HG03442 (cell line): Measurements from ENCODE around the gene FOXM1.

Experiments
- ATAC-seq: cut with Tn5 transposase; IDR thresholded peaks from one replicate; pipeline ENCODE4 v1.9.1; 2021; ENCODE audit warnings: mild to moderate bottlenecking, moderate library complexity; ENCODE audit not compliant: unreplicated experiment

Gene FOXM1, protein sequence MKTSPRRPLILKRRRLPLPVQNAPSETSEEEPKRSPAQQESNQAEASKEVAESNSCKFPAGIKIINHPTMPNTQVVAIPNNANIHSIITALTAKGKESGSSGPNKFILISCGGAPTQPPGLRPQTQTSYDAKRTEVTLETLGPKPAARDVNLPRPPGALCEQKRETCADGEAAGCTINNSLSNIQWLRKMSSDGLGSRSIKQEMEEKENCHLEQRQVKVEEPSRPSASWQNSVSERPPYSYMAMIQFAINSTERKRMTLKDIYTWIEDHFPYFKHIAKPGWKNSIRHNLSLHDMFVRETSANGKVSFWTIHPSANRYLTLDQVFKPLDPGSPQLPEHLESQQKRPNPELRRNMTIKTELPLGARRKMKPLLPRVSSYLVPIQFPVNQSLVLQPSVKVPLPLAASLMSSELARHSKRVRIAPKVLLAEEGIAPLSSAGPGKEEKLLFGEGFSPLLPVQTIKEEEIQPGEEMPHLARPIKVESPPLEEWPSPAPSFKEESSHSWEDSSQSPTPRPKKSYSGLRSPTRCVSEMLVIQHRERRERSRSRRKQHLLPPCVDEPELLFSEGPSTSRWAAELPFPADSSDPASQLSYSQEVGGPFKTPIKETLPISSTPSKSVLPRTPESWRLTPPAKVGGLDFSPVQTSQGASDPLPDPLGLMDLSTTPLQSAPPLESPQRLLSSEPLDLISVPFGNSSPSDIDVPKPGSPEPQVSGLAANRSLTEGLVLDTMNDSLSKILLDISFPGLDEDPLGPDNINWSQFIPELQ

GRCh38 chr12:2877047-2877952, at the start of gene FOXM1, which contains the start of gene RHNO1:
Gene FOXM1, minus strand, starts transcription at chr12:2877174. Its CDS starts 2,696 bp downstream, at chr12:2874478.
Gene RHNO1, plus strand, starts transcription at chr12:2877223. Its CDS starts 8,144 bp downstream, at chr12:2885367.
- ATAC-seq, result peak; percentile 76

DNA sequence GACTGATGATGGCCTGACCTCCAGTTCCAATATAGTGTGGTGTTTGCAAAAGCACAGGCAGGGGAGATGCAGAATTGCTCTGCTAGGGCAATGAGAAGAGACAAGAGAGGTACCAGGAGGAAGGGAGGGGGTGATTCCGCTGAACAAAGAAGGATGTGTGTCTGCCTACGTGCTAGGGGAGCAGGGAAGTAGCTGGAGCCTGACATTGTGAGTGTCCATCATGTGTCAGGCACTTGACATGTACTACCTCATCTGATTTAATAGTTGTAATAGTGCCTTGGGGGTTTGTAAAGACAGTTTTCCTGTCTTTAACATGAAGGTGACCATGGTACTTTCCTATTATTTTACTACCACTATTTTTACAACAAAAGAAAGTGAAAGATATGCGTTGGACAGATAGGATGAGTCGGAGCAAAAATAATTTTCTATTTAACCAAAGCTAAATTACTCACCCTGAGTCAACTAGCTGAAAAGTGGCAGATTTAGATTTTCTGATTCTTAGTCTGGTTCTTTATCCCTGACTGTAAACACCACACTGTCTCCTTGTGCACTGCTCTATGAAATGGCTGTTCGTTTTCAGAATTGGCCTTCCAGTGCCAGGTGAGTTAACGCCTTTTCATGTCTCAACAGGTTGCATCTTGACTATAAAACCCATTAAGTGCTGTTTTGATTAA, 48.5 kb upstream of the FOXM1 start:
- no peak for ATAC-seq

- no peak for ATAC-seq
These were observed 47.0 kb upstream of the FOXM1 start for GRCh38 chr12:2924019-2924418.

DNA sequence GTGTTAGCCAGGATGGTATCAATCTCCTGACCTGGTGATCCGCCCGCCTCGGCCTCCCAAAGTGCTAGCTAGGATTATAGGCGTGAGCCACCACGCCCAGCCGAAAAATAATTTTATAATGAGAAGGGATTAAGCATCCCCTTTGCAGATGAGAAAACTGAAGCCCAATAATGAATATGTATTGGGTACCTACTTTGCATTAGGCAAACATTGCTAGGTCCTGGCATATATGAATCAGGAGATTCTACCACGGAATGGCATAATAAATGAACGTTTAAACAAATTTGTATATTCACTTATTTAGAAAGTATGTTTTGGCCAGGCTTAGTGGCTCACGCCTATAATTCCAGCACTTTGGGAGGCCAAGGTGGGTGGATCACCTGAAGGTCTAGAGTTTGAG, 46.1 kb upstream of the FOXM1 start:
- ATAC-seq, result no peak

- ATAC-seq, result no peak
These were observed 45.4 kb upstream of the FOXM1 start for GRCh38 chr12:2922329-2922728.

- ATAC-seq, result no peak
These were observed 42.3 kb upstream of the FOXM1 start for GRCh38 chr12:2919249-2919648.

DNA sequence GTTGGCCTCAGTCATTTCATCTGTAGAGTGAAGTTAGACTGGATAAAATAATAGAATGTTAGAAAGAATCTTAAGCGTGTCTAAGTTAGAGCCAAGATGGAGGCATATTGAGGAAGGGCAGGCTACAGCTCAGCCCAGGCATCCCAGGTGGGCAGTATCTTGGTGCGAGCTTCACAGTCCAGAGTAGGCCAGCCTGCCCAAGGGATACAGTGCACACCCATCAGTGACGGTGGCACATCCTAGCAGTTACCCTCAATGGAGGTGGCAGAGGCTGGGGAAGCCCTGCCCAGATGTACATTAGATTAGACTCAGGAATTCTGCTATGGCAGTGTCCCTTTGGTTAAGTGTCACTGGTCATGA, 35.2 kb upstream of the FOXM1 start:
- no peak for ATAC-seq

GRCh38 chr12:2904260-2904659, 27.3 kb upstream of the FOXM1 start:
- no peak for ATAC-seq

- no peak for ATAC-seq
These were observed 25.4 kb upstream of the FOXM1 start for GRCh38 chr12:2902272-2902880.

DNA sequence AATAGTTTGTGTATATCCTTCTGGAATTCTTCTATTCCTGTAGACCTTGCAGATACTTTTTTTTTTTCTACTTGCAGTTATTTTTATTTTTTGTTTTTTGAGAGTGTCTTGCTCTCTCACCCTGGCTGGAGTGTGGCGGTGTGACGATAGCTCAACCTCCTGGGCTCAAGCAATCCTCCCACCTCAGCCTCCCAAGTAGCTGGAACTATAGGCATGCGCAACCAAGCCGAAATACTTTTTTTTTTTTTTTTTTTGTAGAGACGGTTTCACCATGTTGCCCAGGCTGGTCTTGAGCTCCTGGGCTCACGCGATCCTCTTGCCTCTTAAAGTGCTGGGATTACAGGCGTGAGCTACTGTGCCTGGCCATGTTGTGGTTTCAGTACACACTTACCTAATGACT, 23.7 kb upstream of the FOXM1 start:
- ATAC-seq, result no peak

DNA sequence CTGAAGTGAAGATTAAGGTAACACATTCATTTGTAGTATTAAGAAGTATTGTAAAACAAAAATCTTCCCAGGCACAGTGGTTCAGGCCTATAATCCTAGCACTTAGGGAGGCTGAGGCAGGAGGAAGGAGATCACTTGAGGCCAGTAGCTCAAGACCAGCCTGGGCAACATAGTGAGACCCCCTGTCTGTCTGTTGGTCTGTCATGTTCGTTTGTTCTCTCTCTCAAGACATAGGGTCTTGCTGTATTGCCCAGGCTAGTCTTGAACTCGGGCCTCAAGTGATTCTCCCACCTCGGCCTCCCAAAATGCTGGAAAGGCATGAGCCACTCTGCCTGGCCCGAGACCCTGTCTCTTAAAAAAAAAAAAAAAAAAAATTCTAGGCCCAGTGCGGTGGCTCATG, 20.4 kb upstream of the FOXM1 start:
- ATAC-seq, result no peak

GRCh38 chr12:2895511-2895910, 18.5 kb upstream of the FOXM1 start:
- no peak for ATAC-seq

DNA sequence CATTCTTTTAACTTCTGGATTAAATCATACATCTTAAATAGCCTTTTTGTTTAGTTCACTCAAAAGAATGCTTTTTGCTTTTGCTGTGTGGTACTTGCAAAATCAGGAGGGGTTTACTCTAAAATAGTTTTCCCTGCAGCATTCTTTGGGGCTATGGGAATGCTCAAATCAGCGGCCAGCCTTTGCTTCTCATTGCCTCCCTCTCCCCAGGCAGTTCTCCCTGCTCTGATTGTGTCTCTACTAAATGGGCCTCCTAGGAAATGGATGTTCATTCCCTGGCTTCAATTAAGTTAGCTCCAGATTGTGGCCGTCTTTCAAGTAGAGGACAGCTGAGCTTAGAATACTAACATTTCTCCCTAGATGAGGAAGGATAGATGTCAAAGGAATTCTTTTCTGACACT, 18.1 kb upstream of the FOXM1 start:
- ATAC-seq, result no peak

DNA sequence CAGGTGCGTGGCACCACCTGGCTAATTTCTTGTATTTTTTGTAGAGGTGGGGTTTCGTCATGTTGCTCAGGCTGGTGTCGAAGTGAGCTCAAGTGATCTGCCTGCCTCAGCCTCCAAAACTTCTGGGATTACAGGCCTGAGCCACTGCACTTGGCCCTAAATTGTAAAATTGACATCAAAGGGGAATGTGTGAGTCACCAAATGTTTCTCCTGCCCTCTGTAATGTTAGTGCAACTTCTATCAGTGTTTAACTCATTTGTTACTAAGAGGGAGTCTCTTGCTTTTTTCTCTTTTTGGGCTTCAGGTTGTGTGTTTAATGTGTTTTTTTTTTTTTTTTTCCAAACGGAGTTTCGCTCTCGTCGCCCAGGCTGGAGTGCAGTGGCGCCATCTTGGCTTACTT, 16.0 kb upstream of the FOXM1 start:
- ATAC-seq, result no peak

DNA sequence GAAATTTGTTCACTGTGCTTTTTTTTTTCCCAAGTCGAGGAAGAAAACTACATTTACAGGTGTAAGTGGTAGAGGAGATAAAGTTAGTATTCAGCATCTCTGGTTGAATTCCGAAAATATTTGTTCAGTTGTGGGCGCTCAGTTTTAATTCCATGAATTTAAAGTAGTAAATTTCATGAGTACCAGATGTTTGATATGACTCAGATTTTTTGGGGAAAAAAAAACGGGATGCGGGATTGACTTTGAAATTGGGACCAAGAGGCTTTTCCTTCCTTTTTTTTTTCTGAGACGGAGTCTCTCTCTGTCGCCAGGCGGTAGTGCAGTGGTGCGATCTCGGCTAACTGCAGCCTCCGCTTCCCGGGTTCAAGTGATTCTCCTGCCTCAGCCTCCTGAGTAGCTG, 15.3 kb upstream of the FOXM1 start:
- ATAC-seq, result no peak

DNA sequence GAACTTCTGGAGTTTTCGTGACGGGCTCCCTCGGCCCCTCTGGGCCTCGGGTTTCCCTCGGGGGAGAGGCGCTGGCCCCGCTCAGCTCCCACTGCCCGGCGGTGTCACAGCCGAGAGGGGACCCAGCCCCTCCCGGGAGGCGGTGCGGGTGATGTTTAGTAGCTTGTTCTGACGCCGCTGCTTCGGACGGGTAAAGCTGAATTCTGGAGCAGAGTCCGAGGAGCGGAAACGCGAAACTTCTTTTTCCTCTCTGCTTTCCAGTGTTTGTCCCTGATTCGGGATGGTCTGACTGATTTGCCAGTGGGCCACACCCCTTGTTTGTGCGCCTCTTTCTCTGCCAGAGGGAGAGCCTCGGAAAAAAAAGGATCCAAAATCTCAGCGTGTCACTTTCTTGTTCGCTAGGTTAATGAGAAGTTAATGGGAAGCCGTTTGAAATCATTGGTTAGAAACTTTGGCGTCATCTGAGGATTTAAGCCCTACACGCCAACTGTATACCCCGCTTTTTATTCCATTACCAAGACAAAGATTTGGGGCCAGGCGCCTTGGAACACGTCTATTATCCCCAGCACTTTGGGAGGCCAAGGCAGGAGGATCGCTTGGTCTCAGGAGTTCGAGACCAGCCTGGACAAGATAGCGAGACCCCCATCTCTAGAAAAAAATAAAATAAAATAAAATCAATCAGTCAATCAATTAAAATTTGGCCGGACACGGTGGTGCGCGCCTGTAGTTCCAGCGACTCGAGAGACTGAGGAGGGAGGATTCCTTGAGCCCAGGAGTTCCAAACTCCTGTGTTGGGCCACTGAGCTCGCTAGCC, 14.5 kb upstream of the FOXM1 start:
- ATAC-seq, result peak; percentile 17

DNA sequence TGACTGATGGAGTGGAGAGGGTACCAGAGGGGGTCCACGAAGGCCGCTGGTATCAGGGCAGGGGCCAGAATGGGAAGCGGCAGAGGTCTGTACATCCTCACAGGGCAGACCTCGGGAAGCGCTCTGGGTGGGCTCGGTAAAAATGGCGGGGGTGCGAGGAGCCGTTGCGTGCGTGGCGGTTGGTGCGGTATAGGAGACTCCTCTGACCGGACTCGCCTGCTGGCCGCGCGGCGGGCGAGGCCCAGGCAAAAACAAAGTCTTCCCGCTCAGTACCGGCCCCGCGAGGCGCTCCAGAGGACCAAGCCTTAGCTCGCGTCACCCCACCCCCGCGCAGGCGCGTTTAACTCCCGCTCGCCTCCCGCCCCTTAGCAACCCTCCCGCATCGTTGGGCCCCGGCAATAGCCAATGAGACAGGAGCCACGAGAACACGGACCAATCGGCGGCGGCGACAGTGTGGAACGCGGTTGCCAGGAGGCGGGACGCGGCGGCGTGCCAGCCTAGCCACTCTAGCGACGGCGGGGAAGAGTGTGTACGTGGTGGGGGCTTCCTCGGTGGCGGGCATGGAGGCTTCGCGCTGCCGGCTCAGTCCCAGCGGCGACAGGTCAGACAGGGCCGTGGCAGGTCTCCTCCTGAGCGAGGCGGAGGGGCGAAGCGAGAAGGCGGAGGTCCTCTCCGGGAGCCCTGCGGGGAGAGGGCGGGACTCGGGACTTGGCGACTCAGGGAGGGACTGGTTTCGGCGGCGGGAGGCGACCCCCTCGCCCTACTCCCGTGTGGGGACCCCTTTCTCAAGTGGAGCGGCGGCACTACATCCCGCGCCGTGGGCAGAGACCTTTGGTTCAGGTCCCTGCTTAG, 13.6 kb upstream of the FOXM1 start, which contains the start of gene TULP3:
TULP3 (plus strand) TSS at position 504 of the 852 bp plus-strand sequence; CDS start at position 561, 57 bp downstream.
- peak; percentile 94 for ATAC-seq

- ATAC-seq, result no peak
These were observed 13.0 kb upstream of the FOXM1 start for GRCh38 chr12:2890001-2890387.
